Rectal smooth muscle tissue (tissue), 1 donor: ENCODE data around the gene TCOF1.

ENCODE experiments used
- H3K27ac ChIP-seq: one replicate; pipeline ENCODE4 v1.7.0; 2013; ENCODE audit warnings: low read depth, low read length, inconsistent platforms
- H3K27me3 ChIP-seq: one replicate; pipeline ENCODE4 v1.7.0; 2013; ENCODE audit warnings: low read length; ENCODE audit not compliant: control insufficient read depth, insufficient read depth
- H3K36me3 ChIP-seq: one replicate; pipeline ENCODE4 v1.7.0; 2013; ENCODE audit warnings: low read length; ENCODE audit not compliant: control insufficient read depth, insufficient read depth
- H3K4me1 ChIP-seq: one replicate; pipeline ENCODE4 v1.7.0; 2013; ENCODE audit warnings: low read length; ENCODE audit not compliant: control insufficient read depth, insufficient read depth
- H3K4me3 ChIP-seq: one replicate; pipeline ENCODE4 v1.7.0; 2013; ENCODE audit warnings: low read length
- H3K9ac ChIP-seq: one replicate; pipeline ENCODE4 v1.7.0; 2013; ENCODE audit warnings: low read length

Gene TCOF1

DNA sequence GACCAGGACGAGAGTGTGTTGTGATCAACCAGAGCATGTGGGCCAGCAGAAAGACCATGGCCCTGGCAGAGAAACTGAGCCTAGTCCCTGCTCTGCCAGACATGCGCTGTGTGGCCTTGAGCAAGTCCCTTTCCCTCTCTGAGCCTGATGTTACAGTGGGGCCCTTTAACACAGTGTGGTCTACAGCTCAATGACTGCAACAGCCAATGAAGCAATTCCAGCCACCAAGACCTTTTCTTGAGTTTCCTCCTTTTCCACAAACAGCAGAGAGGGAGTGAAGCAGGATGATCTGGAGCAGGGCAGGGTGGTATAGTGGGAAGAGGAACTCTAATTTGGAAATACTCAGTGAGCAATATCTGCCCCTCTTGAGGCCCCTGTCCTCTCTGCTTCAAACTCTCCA lies 29.0 kb upstream of the TCOF1 start:
- Histone ChIP-seq H3K4me3 (no peak overlapping the region), H3K9ac (no peak overlapping the region)

DNA sequence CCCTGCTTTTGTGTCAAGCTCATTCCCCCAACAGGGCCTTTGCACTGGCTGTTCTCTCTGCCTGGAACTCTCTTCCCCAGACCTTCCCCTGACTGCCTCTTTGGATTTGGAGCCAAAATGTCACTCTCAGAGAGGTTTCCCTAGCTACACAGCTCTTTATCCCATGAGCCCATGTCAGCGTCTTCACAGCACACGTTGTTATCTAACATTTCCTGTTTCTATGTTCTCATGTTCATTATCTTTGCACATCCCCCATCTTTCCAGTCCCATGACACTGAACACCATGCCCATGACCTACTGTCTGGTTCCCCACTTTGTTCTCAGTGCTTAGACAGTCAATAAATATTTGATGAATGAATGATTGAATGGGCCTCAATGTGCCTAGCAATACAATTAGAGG lies 28.5 kb upstream of the TCOF1 start:
- H3K9ac ChIP-seq: no peak overlapping the region
- peaks cover 3% of the 10 kb centered on the region for H3K27me3 ChIP-seq
- H3K4me1 ChIP-seq: no peaks in the 10 kb centered on the region
- no peaks in the 10 kb centered on the region for H3K36me3 ChIP-seq
- H3K4me3 ChIP-seq: no peak overlapping the region
- H3K27ac ChIP-seq: no peak overlapping the region

More for the DNA sequence above, 29.0 kb upstream of the TCOF1 start:
- Histone ChIP-seq H3K27ac (no peak overlapping the region), H3K36me3 (no peaks in the 10 kb centered on the region), H3K4me1 (no peaks in the 10 kb centered on the region), H3K27me3 (peaks cover 3% of the 10 kb centered on the region)

GRCh38 chr5:150329881-150330876 lies 27.3 kb upstream of the TCOF1 start:
- H3K27me3 ChIP-seq: peaks cover 3% of the 10 kb centered on the region
- H3K27ac ChIP-seq: no peak overlapping the region
- no peak overlapping the region for H3K4me3 ChIP-seq
- no peaks in the 10 kb centered on the region for H3K4me1 ChIP-seq
- no peaks in the 10 kb centered on the region for H3K36me3 ChIP-seq
- H3K9ac ChIP-seq: no peak overlapping the region

DNA sequence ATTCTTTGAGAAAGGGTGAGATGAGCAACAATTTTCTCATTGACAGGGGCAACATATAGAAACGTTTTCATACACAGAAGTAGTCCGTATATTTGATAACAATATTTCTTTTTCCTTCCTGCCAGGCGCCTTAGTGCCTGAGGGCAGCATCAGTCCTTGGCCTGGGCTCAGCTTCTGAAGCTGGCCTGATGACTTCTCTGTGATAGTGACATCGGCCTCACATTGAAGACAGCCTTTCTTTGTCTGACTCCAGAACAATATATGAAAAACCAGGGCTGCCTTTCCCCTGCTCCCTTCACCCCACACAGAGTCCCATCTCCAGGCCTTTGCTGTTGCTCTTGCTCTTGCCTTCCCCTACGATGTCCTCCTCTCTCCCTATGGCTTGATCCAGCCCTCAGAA lies 24.1 kb upstream of the TCOF1 start:
- H3K36me3 ChIP-seq: no peaks in the 10 kb centered on the region
- H3K4me1 ChIP-seq: no peaks in the 10 kb centered on the region
- H3K27ac ChIP-seq: no peak overlapping the region
- H3K9ac ChIP-seq: no peak overlapping the region
- no peak overlapping the region for H3K4me3 ChIP-seq
- no peaks in the 10 kb centered on the region for H3K27me3 ChIP-seq

DNA sequence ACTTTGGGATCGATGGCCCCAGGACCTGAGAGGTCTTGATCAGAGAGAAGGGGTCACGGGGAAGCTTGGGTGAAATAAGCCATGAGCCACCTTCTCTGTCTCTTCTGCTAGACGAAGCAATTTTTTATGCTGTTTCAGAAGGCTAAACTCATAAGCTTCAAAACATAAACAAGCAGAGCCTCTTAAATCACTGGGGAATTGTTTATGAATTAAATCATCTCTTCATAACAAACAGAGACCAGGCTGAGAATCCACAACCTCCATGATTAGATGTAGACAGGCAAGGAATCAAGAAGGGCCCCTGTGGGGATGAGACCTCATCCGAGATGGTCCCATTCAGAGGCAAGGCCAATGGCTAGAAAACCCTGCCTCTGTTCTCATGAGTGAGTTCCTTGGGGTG lies 21.7 kb upstream of the TCOF1 start:
- Histone ChIP-seq H3K36me3 (no peaks in the 10 kb centered on the region), H3K27ac (no peak overlapping the region), H3K27me3 (no peaks in the 10 kb centered on the region), H3K9ac (no peak overlapping the region), H3K4me3 (no peak overlapping the region), H3K4me1 (no peaks in the 10 kb centered on the region)

- H3K4me3 ChIP-seq: no peak overlapping the region
- no peak overlapping the region for H3K9ac ChIP-seq
- H3K27me3 ChIP-seq: no peaks in the 10 kb centered on the region
- no peaks in the 10 kb centered on the region for H3K4me1 ChIP-seq
- no peak overlapping the region for H3K27ac ChIP-seq
- no peaks in the 10 kb centered on the region for H3K36me3 ChIP-seq
Measured at GRCh38 chr5:150338546-150338945, 19.0 kb upstream of the TCOF1 start.

DNA sequence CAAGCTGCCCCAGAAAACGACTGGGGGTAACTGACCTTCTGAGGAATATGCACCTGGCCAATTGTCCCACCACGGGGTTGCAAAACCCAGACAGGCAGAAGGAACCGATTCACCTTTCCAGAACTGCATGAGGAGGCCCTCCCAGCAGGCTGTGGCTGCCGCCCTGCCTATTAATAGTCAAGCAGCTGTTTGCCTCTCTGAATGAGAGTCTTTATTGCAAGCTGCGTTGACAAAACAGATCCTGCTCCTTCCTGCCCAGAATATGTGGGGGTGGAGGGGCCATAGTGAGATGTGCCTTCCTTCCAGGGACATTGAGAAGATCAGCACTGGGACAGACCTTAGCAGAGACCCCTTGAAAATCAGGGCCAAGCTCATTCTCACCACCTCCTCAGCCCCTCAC lies 18.3 kb upstream of the TCOF1 start:
- Histone ChIP-seq H3K4me3 (no peak overlapping the region), H3K27me3 (no peaks in the 10 kb centered on the region), H3K36me3 (no peaks in the 10 kb centered on the region), H3K9ac (no peak overlapping the region), H3K27ac (no peak overlapping the region), H3K4me1 (no peaks in the 10 kb centered on the region)

DNA sequence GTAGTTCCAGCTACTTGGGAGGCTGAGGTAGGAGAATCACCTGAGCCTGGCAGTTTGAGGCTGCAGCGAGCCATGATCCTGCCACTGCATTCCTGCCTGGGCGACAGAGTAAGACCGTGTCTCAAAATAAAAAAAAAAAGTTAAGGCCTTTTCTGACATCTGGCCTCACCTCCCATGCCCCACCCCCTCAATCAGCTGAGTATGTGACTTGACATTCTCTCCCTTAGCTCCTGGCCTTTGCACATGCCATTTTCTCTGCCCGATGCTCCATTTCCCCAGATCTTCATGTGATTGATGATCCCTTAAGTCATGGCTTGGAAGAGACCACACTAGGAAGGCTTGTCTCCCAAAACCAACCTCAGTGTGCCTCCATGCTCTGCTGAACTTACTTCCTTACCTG lies 17.7 kb upstream of the TCOF1 start:
- Histone ChIP-seq H3K4me1 (no peaks in the 10 kb centered on the region), H3K9ac (no peak overlapping the region), H3K36me3 (no peaks in the 10 kb centered on the region), H3K27ac (no peak overlapping the region), H3K4me3 (no peak overlapping the region), H3K27me3 (no peaks in the 10 kb centered on the region)

- Histone ChIP-seq H3K27me3 (no peaks in the 10 kb centered on the region), H3K9ac (no peak overlapping the region), H3K27ac (no peak overlapping the region), H3K36me3 (no peaks in the 10 kb centered on the region), H3K4me1 (no peaks in the 10 kb centered on the region), H3K4me3 (no peak overlapping the region)
Measured at GRCh38 chr5:150340614-150341255, 16.8 kb upstream of the TCOF1 start.

GRCh38 chr5:150341331-150341730 lies 16.2 kb upstream of the TCOF1 start:
- no peaks in the 10 kb centered on the region for H3K4me1 ChIP-seq
- no peaks in the 10 kb centered on the region for H3K27me3 ChIP-seq
- no peak overlapping the region for H3K27ac ChIP-seq
- H3K36me3 ChIP-seq: no peaks in the 10 kb centered on the region
- H3K4me3 ChIP-seq: no peak overlapping the region
- no peak overlapping the region for H3K9ac ChIP-seq

GRCh38 chr5:150341989-150342388 lies 15.5 kb upstream of the TCOF1 start:
- Histone ChIP-seq H3K27me3 (no peaks in the 10 kb centered on the region), H3K4me3 (no peak overlapping the region), H3K9ac (no peak overlapping the region), H3K27ac (no peak overlapping the region), H3K4me1 (no peaks in the 10 kb centered on the region), H3K36me3 (no peaks in the 10 kb centered on the region)

DNA sequence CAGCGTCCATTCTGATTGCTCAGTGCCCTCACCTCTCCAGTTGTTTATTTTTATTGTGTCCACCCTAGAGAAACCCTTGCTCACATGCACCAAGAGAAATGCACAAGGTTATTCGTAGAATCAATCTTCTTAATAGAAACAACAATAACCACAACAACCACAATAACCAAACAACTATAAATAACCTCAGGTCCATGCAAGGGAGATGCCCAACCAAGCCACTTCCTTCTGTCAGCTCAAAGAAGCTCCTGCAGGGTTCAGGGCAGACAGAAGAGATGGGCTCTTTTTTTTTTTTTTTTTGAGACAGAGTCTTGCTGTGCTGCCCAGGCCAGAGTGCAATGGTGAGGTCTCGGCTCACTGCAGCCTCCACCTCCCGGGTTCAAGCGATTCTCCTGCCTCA lies 14.9 kb upstream of the TCOF1 start:
- Histone ChIP-seq H3K27ac (no peak overlapping the region), H3K4me3 (no peak overlapping the region), H3K4me1 (no peaks in the 10 kb centered on the region), H3K9ac (no peak overlapping the region), H3K27me3 (no peaks in the 10 kb centered on the region), H3K36me3 (no peaks in the 10 kb centered on the region)
